NB4 (cell line): ENCODE results near the gene USH2A.

Source experiments
- CTCF ChIP-seq: IDR thresholded peaks from one replicate; pipeline ENCODE4 v1.5.1; 2012; ENCODE audit warnings: low read depth, low read length
- POLR2A ChIP-seq: IDR thresholded peaks from 2 replicates; pipeline ENCODE4 v1.6.1; 2011; ENCODE audit warnings: mild to moderate bottlenecking; ENCODE audit not compliant: insufficient read length; ENCODE audit errors: extremely low read depth

DNA sequence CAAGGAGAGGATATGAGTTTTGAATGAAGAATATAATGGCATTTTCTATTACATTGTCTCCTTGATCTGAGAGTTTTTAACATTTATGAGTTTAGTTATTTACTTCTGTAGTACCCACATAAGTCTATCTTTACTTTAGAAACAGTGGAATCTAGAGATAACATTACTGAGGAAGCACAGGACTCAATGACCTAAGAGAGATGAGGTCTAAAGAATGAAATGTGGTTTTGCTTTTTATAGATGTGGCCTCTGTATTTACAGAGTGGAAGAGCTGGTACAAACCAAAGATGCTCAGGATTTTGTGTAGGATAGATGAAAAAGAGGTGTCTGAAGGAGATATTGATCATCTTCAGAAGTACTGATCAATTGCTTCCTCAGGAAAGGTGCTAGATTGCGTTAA, 678.8 kb downstream of the USH2A start:
- no peak for TF ChIP-seq CTCF
- no peak for TF ChIP-seq POLR2A
